Lower lobe of right lung (tissue), 2 donors: Measurements from ENCODE around the gene CACNA1E. TPM values are rescaled to one million over a fixed set of nuclear protein-coding genes. Genes with fewer than 3 reads are reported as not detected.

Source experiments
- ATAC-seq, 2 donors: fragments of 200-7000 bp; cut with Tn5 transposase; one replicate each; pipeline ENCODE4 v1.9.1; 2020 to 2022; ENCODE audit warnings: mild to moderate bottlenecking in 2 of 2, moderate library complexity in 2 of 2
- DNase-seq: peaks from one replicate; pipeline ENCODE4 v3.0.0-alpha.2; 2020
- H3K27ac ChIP-seq: fragments of 200-600 bp; one replicate; pipeline ENCODE4 v1.8.0; 2022
- H3K27me3 ChIP-seq: fragments of 200-600 bp; one replicate; pipeline ENCODE4 v1.8.0; 2022; ENCODE audit warnings: low read depth
- H3K36me3 ChIP-seq: fragments of 200-600 bp; one replicate; pipeline ENCODE4 v1.8.0; 2022; ENCODE audit warnings: mild to moderate bottlenecking
- H3K4me1 ChIP-seq: fragments of 200-600 bp; one replicate; pipeline ENCODE4 v1.8.0; 2022
- H3K4me3 ChIP-seq: fragments of 200-600 bp; one replicate; pipeline ENCODE4 v1.8.0; 2022; ENCODE audit warnings: mild to moderate bottlenecking
- H3K9me3 ChIP-seq: fragments of 200-600 bp; one replicate; pipeline ENCODE4 v1.8.0; 2022
- intact Hi-C: fragments of 100-400 bp; cut with DNase I; formaldehyde crosslinking; loops from one replicate; pipeline ENCODE4 v1.11.0; 2022
- total RNA-seq: library from RNA; stranded (reverse); fragmentation: NEBNext Ultra II Directional; extraction: Animal tissue kit (Norgen Biotek cat#: 25700); gene quantifications from one replicate; pipeline ENCODE4 v1.2.1, GENCODE V29; 2021
- TF ChIP-seq, protein P1 (sequence below): fragments of 200-600 bp; IDR thresholded peaks from one replicate; pipeline ENCODE4 v1.8.0; 2022; ENCODE audit warnings: antibody characterized with exemption, mild to moderate bottlenecking
- donor health status: DM: no; HTN: yes; CAD: no; lungs with severe emphysema.

CACNA1E gene
- total RNA-seq, 1 donor from 2014 or later = 0.27 TPM

DNA sequence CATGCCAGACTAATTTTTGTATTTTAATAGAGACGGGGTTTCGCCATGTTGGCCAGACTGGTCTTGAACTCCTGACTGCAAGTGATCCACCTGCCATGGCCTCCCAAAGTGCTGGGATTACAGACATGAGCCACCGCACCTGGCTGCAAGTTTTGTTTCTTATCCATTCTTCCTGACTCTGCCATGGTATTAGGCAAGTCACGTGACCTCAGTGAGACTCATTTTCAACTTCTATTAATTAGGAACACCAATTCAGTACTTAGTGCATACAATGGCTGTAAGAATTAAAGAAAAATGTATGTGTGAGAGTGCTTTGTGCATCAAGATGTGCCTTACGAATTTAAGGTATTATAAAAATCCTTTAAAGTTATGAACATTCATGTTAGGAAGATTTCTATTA lies 111.2 kb downstream of the CACNA1E start:
- TF ChIP-seq, protein P1, sequence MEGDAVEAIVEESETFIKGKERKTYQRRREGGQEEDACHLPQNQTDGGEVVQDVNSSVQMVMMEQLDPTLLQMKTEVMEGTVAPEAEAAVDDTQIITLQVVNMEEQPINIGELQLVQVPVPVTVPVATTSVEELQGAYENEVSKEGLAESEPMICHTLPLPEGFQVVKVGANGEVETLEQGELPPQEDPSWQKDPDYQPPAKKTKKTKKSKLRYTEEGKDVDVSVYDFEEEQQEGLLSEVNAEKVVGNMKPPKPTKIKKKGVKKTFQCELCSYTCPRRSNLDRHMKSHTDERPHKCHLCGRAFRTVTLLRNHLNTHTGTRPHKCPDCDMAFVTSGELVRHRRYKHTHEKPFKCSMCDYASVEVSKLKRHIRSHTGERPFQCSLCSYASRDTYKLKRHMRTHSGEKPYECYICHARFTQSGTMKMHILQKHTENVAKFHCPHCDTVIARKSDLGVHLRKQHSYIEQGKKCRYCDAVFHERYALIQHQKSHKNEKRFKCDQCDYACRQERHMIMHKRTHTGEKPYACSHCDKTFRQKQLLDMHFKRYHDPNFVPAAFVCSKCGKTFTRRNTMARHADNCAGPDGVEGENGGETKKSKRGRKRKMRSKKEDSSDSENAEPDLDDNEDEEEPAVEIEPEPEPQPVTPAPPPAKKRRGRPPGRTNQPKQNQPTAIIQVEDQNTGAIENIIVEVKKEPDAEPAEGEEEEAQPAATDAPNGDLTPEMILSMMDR = no peak
- no peaks in the 10 kb centered on the region for H3K36me3 ChIP-seq
- DNase-seq (no peak), ATAC-seq (no peak)
- H3K9me3 ChIP-seq = no peaks in the 10 kb centered on the region
- H3K27ac ChIP-seq = no peak overlapping the region
- intact Hi-C loops = no loop called here
- no peaks in the 10 kb centered on the region for H3K27me3 ChIP-seq
- no peak overlapping the region for H3K4me3 ChIP-seq
- H3K4me1 ChIP-seq = no peaks in the 10 kb centered on the region

GRCh38 chr1:181595234-181595633 lies 111.9 kb downstream of the CACNA1E start:
- no peak for ATAC-seq
- no peak for DNase-seq
- Histone ChIP-seq H3K4me3 (no peak overlapping the region), H3K4me1 (no peaks in the 10 kb centered on the region), H3K27ac (no peak overlapping the region), H3K9me3 (no peaks in the 10 kb centered on the region), H3K36me3 (no peaks in the 10 kb centered on the region), H3K27me3 (no peaks in the 10 kb centered on the region)
- intact Hi-C loops = no loop called here
- TF ChIP-seq, protein P1 = no peak

DNA sequence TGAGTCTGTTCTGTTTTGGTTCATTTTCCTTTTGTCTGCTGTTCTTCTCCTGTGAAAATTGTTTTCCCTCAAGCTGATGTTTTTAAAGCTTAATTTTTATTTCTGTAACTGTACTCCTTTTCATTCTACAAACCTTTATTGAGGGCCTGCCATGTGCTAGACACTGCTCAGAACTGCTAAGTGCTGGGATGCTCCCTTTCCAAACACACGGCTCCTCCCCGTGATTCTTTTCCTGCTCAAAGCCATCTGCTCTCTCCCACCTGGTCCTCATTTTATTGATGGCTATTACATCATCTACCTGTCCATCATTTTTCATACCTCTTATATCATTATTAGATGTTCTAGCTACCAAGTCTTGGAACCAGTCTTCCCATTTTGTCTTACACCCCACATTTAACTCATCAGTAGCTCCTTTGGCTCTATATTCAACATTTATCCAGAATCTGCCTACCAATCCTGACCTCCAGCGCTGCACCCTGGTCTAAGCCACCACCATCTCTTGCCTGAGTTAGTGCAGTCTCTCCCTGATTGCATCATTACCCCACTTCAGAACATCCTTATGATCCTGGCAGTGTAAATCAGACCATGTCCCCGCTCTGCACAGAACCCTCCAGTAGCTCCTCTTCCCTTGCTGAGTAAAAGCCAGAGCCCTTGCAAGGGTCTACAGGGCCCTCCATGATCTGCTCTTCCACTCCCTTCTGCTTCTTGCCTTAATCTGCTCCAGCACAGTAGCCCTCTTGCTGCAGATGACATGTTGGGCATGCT lies 118.1 kb downstream of the CACNA1E start:
- H3K27me3 ChIP-seq = no peaks in the 10 kb centered on the region
- H3K36me3 ChIP-seq = no peaks in the 10 kb centered on the region
- intact Hi-C loops = no loop called here
- DNase-seq (no peak), ATAC-seq (no peak)
- TF ChIP-seq, protein P1 = no peak
- no peaks in the 10 kb centered on the region for H3K4me1 ChIP-seq
- no peak overlapping the region for H3K27ac ChIP-seq
- H3K9me3 ChIP-seq = no peaks in the 10 kb centered on the region
- H3K4me3 ChIP-seq = no peak overlapping the region

DNA sequence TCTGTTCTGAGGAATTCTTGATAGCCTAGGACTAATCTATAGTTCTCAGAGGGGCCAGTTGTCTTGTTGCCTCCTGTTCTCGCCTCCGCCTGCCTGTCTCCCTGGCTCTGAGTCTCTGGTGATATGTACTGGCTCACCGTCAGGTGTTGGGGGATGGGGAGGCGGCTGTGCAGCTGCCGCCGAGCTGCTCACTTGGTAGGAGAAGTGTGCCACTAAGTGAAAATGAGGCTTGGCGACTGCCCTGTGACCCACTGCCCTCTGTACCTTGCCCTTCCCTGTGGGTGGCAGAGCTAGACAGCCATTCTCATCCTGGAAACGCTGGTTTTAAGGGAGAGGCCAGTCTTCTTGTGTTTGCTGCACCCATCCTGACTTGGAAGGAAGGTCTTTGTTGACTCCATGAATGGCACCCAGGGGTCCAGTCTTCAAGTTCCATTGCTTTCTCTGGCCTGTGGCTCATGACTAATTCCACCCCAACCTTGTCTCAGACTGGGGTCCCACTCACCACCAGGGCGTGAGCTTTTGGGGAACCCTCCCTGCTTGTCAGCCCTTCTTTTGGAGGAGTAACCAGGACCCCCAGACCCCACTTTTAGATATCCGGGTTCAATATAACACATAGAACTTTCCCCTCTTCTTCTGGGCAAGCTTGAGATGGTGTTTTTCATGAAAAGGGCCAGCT lies 120.6 kb downstream of the CACNA1E start:
- DNase-seq = no peak
- TF ChIP-seq, protein P1 = no peak
- Histone ChIP-seq H3K27ac (no peak overlapping the region), H3K27me3 (no peaks in the 10 kb centered on the region), H3K36me3 (no peaks in the 10 kb centered on the region), H3K4me3 (no peak overlapping the region), H3K9me3 (no peaks in the 10 kb centered on the region), H3K4me1 (no peaks in the 10 kb centered on the region)
- intact Hi-C loops = no loop called here
- ATAC-seq = no peak

- Histone ChIP-seq H3K27ac (no peak overlapping the region), H3K9me3 (no peaks in the 10 kb centered on the region), H3K4me1 (no peaks in the 10 kb centered on the region), H3K4me3 (no peak overlapping the region), H3K27me3 (no peaks in the 10 kb centered on the region), H3K36me3 (no peaks in the 10 kb centered on the region)
- ATAC-seq = peak; percentile 69 to 70
- intact Hi-C loops = no loop called here
- no peak for DNase-seq
- TF ChIP-seq, protein P1 = no peak
Observed at GRCh38 chr1:181604482-181605249, 121.3 kb downstream of the CACNA1E start.
